ENCODE measurements around the gene COX14.

COX14 gene

GRCh38 chr12:50097952-50098351 lies 14.1 kb upstream of the COX14 start:
- peaks cover 31% of the 10 kb centered on the region for H3K36me3 ChIP-seq (ENCODE audit: control insufficient read depth, insufficient read depth, low read length)
- H3K4me3 ChIP-seq (replicated peaks; ENCODE audit: low read depth, low read length), result no peak overlapping the region
- no peaks in the 10 kb centered on the region for H3K27me3 ChIP-seq (replicated peaks; ENCODE audit: control insufficient read depth, insufficient read depth, low read length)
- DNase-seq (ENCODE audit: extremely low read depth, insufficient read length), result no peak
- TF ChIP-seq CTCF (IDR thresholded peaks at IDR 0.05; ENCODE audit: insufficient read depth, low read length, poor library complexity, severe bottlenecking), result no peak

GRCh38 chr12:50099302-50100008 lies 12.6 kb upstream of the COX14 start:
- no peak for TF ChIP-seq CTCF (IDR thresholded peaks at IDR 0.05; ENCODE audit: insufficient read depth, low read length, poor library complexity, severe bottlenecking)
- H3K4me3 ChIP-seq (replicated peaks; ENCODE audit: low read depth, low read length), result no peak overlapping the region
- H3K27me3 ChIP-seq (replicated peaks; ENCODE audit: control insufficient read depth, insufficient read depth, low read length), result no peaks in the 10 kb centered on the region
- peaks cover 25% of the 10 kb centered on the region for H3K36me3 ChIP-seq (ENCODE audit: control insufficient read depth, insufficient read depth, low read length)
- DNase-seq (ENCODE audit: extremely low read depth, insufficient read length), result no peak

DNA sequence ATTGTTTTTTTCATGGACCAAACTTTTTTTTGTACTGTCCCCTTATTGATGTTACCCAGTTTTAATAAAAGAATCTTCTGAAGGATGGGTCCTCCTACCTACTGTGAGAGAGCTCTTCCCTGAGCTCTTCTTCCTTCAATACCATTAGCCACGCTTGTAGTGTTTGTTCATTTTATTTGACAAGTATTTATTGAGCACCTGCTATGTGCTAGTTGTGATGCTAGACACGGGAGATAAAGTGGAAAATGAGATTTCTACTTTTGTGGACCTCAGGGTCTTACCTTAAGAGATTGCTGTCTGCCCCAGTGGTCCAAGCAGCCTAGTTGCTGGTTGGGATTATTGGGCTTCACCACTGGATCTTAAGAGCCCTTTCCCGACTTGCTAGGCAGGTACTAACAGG lies 11.5 kb upstream of the COX14 start:
- no peak for TF ChIP-seq CTCF (IDR thresholded peaks at IDR 0.05; ENCODE audit: insufficient read depth, low read length, poor library complexity, severe bottlenecking)
- DNase-seq (ENCODE audit: extremely low read depth, insufficient read length), result no peak
- Histone ChIP-seq H3K36me3 (ENCODE audit: control insufficient read depth, insufficient read depth, low read length) (peaks cover 25% of the 10 kb centered on the region), H3K27me3 (replicated peaks; ENCODE audit: control insufficient read depth, insufficient read depth, low read length) (no peaks in the 10 kb centered on the region), H3K4me3 (replicated peaks; ENCODE audit: low read depth, low read length) (no peak overlapping the region)

DNA sequence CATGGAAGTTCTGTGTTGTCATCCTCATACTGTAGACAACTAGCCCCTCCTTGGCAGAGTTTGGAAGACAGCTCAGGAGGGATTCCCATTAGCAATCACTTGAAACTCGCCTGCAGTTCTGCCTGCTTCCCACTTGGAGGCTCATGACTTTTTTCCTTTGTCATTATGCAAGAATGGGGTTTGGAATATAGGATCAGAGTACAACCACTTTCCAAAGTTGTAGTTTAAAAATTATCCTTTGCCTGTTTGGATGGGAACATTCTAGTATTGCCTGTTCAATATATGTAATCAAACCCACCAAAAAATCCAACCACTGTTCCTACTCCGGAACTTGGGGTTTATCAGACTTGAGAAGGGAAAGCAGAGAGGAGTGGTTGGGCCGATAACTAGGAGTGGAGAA lies 10.4 kb upstream of the COX14 start:
- Histone ChIP-seq H3K27me3 (replicated peaks; ENCODE audit: control insufficient read depth, insufficient read depth, low read length) (no peaks in the 10 kb centered on the region), H3K36me3 (ENCODE audit: control insufficient read depth, insufficient read depth, low read length) (peaks cover 16% of the 10 kb centered on the region), H3K4me3 (replicated peaks; ENCODE audit: low read depth, low read length) (no peak overlapping the region)
- DNase-seq (ENCODE audit: extremely low read depth, insufficient read length), result no peak
- TF ChIP-seq CTCF (IDR thresholded peaks at IDR 0.05; ENCODE audit: insufficient read depth, low read length, poor library complexity, severe bottlenecking), result no peak

GRCh38 chr12:50102131-50102531 lies 9.9 kb upstream of the COX14 start:
- H3K36me3 ChIP-seq (ENCODE audit: control insufficient read depth, insufficient read depth, low read length), result peaks cover 13% of the 10 kb centered on the region
- DNase-seq (ENCODE audit: extremely low read depth, insufficient read length), result no peak
- no peak for TF ChIP-seq CTCF (IDR thresholded peaks at IDR 0.05; ENCODE audit: insufficient read depth, low read length, poor library complexity, severe bottlenecking)
- no peaks in the 10 kb centered on the region for H3K27me3 ChIP-seq (replicated peaks; ENCODE audit: control insufficient read depth, insufficient read depth, low read length)
- no peak overlapping the region for H3K4me3 ChIP-seq (replicated peaks; ENCODE audit: low read depth, low read length)

Data from GM06990 (cell line).